Keratinocyte (primary cell): ENCODE data around the gene HOXD4. TPM values are rescaled to one million over a fixed set of nuclear protein-coding genes. Genes with fewer than 3 reads are reported as not detected.

Experiments
- DNase-seq: peaks from one replicate; pipeline ENCODE4 v3.0.0-alpha.2; 2011; ENCODE audit warnings: low read depth, missing footprints, low spot score
- FAIRE-seq: peaks from 2 replicates; lab custom pipeline; 2011; peaks lifted over from hg19 to GRCh38; lab: Jason Lieb, UNC
- H2AFZ ChIP-seq: 2 replicates; pipeline ENCODE4 v1.6.0; 2012; ENCODE audit warnings: low read length, control low read depth, inconsistent platforms; ENCODE audit not compliant: control insufficient read depth
- H3K27ac ChIP-seq: 2 replicates; pipeline ENCODE4 v1.5.1; 2011; ENCODE audit warnings: low read length; ENCODE audit not compliant: control insufficient read depth, insufficient read depth
- H3K27me3 ChIP-seq: 3 replicates; pipeline ENCODE4 v1.6.0; 2011; ENCODE audit warnings: low read length; ENCODE audit not compliant: control insufficient read depth, insufficient read depth; ENCODE audit errors: extremely low read depth
- H3K36me3 ChIP-seq, 2 experiments: 2 replicates in 1 of 2; 3 replicates in 1 of 2; pipeline ENCODE4 v1.5.1; 2011; ENCODE audit warnings: low read length in 2 of 2, mild to moderate bottlenecking in 1 of 2; ENCODE audit not compliant: control insufficient read depth in 2 of 2, insufficient read depth in 2 of 2; ENCODE audit errors: extremely low read depth in 1 of 2
- H3K4me1 ChIP-seq: 3 replicates; pipeline ENCODE4 v1.5.1; 2011; ENCODE audit warnings: low read length; ENCODE audit not compliant: control insufficient read depth, insufficient read depth; ENCODE audit errors: extremely low read depth
- H3K4me2 ChIP-seq: 3 replicates; pipeline ENCODE4 v1.6.0; 2011; ENCODE audit warnings: low read depth, low read length; ENCODE audit not compliant: control insufficient read depth, insufficient read depth; ENCODE audit errors: extremely low read depth
- H3K4me3 ChIP-seq, 3 experiments: fragments of 200-600 bp in 1 of 3; sonication (generic) in 1 of 3; 2 replicates in 2 of 3; 3 replicates in 1 of 3; pipeline ENCODE4 v1.5.1; 2011 to 2016; ENCODE audit warnings: low read length in 3 of 3, mild to moderate bottlenecking in 3 of 3, control low read depth in 2 of 3, inconsistent platforms in 1 of 3, low read depth in 1 of 3, mixed read lengths in 1 of 3, mixed run types in 1 of 3, moderate library complexity in 1 of 3; ENCODE audit not compliant: control insufficient read depth in 2 of 3, insufficient read depth in 2 of 3; ENCODE audit errors: extremely low read depth in 1 of 3
- H3K79me2 ChIP-seq: 2 replicates; pipeline ENCODE4 v1.6.0; 2012; ENCODE audit warnings: low read length; ENCODE audit not compliant: control insufficient read depth, insufficient read depth
- H3K9ac ChIP-seq: 3 replicates; pipeline ENCODE4 v1.6.0; 2011; ENCODE audit warnings: low read length; ENCODE audit not compliant: control insufficient read depth, insufficient read depth; ENCODE audit errors: extremely low read depth
- H3K9me1 ChIP-seq: 3 replicates; pipeline ENCODE4 v1.6.0; 2011; ENCODE audit warnings: low read length; ENCODE audit not compliant: control insufficient read depth, insufficient read depth; ENCODE audit errors: extremely low read depth
- H3K9me3 ChIP-seq: 2 replicates; pipeline ENCODE4 v1.5.1; 2012; ENCODE audit warnings: low read depth, low read length; ENCODE audit not compliant: control insufficient read depth
- H4K20me1 ChIP-seq: 3 replicates; pipeline ENCODE4 v1.6.0; 2011; ENCODE audit warnings: low read length; ENCODE audit not compliant: control insufficient read depth, insufficient read depth; ENCODE audit errors: extremely low read depth
- EZH2 ChIP-seq: IDR thresholded peaks from one replicate; pipeline ENCODE4 v1.6.1; 2012; ENCODE audit warnings: inconsistent platforms, mild to moderate bottlenecking, low read length, moderate library complexity
- dilution Hi-C: fragments of 300-500 bp; cut with MboI; formaldehyde crosslinking; loops from one replicate; pipeline ENCODE4 v1.7.0; 2020; ENCODE audit warnings: low sequenced_read_pairs; ENCODE audit not compliant: extremely low pct_ligation_motif_present
- polyA plus RNA-seq, 5 experiments: library from polyadenylated mRNA; depleted of rRNA in 3 of 5; stranded (reverse) in 3 of 5; stranded (forward) in 1 of 5; unstranded in 1 of 5; fragments of >200 nt; gene quantifications; 1 replicate in 1 of 5; 2 replicates in 3 of 5; 3 replicates in 1 of 5; pipeline versions ENCODE4 v1.2.1 to v1.2.3, GENCODE V29; 2011 to 2012; ENCODE audit warnings: missing spikeins in 2 of 5, low read depth in 1 of 5, low replicate concordance in 1 of 5
- TF ChIP-seq, protein P1 (sequence below), 3 experiments: IDR thresholded peaks in 1 of 3; conservative IDR thresholded peaks in 1 of 3; optimal IDR thresholded peaks in 1 of 3; 2 replicates in 2 of 3; 3 replicates in 1 of 3; pipeline versions ENCODE3 to v1.5.1; 2011; ENCODE audit warnings: low read length in 3 of 3, mild to moderate bottlenecking in 3 of 3, moderate library complexity in 2 of 3, control low read depth in 1 of 3, inconsistent platforms in 1 of 3; ENCODE audit not compliant: insufficient read depth in 2 of 3; ENCODE audit errors: extremely low read depth in 1 of 3

The HOXD4 gene
- polyA plus RNA-seq, 1 donor (not counting 4 experiments of a cell fraction or from before 2014, with no cell fraction given): not detected

DNA sequence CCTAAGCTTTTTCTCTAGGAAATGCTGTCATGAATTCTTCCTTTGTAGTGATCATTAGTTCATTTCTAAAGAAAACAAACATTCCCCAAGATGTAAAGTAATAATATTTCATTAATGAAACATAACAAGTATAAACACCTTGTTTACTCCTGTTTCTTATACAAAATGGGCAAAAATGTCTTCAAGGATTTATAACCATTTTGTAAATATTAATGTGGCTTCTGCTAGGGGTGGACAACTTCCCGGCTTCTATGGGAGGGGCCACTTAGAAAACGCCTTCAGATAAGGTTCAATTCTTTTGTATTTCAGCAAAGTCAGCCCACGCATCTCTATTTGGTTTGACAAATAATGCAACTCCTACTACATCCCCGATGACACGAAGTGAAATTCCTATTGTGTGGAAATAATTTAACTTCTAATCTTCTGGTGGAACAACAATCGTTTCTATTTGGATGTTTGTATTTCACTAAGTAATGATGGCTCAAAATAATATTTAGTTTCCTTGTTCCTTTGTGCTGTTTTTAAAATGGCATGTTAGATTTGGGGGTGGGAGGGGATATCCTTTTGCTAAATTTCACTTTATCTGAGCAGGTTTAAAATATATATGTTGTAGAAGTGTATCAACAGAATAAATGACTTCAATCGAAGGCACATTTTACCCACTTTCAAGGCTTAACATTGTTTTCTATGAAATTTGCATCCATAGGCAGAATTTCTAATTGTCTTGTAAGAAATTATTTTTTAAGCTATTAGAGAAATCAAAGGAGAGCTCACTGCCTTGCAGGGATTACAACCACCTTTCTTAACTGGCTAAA is 22.4 kb downstream of the HOXD4 start:
- dilution Hi-C loops: loop anchor here (25.0 kb wide), 1 partner anchor 464 kb away; no protein-coding TSS in a partner anchor
- peaks cover 5% of the 10 kb centered on the region for H3K9me3 ChIP-seq
- H3K4me2 ChIP-seq: no peak overlapping the region
- H4K20me1 ChIP-seq: peaks cover 2% of the 10 kb centered on the region
- H3K27me3 ChIP-seq: peaks cover 87% of the 10 kb centered on the region
- no peak for FAIRE-seq
- no peaks in the 10 kb centered on the region for H3K79me2 ChIP-seq
- H3K27ac ChIP-seq: no peak overlapping the region
- no peak overlapping the region for H3K9ac ChIP-seq
- TF ChIP-seq EZH2: peak; percentile 69
- TF ChIP-seq, protein P1, sequence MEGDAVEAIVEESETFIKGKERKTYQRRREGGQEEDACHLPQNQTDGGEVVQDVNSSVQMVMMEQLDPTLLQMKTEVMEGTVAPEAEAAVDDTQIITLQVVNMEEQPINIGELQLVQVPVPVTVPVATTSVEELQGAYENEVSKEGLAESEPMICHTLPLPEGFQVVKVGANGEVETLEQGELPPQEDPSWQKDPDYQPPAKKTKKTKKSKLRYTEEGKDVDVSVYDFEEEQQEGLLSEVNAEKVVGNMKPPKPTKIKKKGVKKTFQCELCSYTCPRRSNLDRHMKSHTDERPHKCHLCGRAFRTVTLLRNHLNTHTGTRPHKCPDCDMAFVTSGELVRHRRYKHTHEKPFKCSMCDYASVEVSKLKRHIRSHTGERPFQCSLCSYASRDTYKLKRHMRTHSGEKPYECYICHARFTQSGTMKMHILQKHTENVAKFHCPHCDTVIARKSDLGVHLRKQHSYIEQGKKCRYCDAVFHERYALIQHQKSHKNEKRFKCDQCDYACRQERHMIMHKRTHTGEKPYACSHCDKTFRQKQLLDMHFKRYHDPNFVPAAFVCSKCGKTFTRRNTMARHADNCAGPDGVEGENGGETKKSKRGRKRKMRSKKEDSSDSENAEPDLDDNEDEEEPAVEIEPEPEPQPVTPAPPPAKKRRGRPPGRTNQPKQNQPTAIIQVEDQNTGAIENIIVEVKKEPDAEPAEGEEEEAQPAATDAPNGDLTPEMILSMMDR (optimal IDR thresholded peaks at IDR 0.05 in 1 of 3, IDR thresholded peaks at IDR 0.05 in 1 of 3, conservative IDR thresholded peaks at IDR 0.05 in 1 of 3; ENCODE audit: extremely low read depth in 1 of 3, insufficient read depth in 2 of 3, low read length in 3 of 3): no peak
- H3K4me3 ChIP-seq: no peak overlapping the region
- DNase-seq: no peak
- peaks cover 4% of the 10 kb centered on the region for H3K4me1 ChIP-seq
- H3K9me1 ChIP-seq: no peaks in the 10 kb centered on the region
- no peaks in the 10 kb centered on the region for H3K36me3 ChIP-seq
- H2AFZ ChIP-seq: no peak overlapping the region

DNA sequence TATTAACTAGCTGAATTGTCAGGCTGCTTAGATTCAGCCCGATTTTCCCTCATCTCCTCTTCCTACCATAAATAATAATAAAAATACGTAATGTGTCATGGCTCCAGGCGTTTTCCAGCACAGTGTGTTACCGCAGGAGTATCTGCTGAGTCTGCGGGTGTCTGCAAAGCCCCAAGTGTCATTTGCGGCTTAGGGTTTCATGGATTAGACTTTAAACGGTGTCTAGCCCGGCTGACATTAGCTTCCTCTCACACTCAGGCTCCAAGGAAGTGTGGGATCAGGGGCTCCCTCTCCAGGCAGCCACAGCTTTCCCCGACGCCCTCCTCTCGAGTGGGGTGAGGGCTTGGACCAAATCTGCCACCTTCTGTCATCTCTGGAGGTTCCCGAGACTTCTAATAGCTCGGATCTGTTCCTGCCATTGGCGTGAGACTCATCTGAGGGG is 23.1 kb downstream of the HOXD4 start:
- Histone ChIP-seq H3K9me3 (peaks cover 5% of the 10 kb centered on the region), H3K27me3 (peaks cover 93% of the 10 kb centered on the region), H3K79me2 (no peaks in the 10 kb centered on the region), H3K4me3 (no peak overlapping the region), H4K20me1 (peaks cover 2% of the 10 kb centered on the region), H3K36me3 (no peaks in the 10 kb centered on the region), H3K9me1 (no peaks in the 10 kb centered on the region), H3K4me1 (peaks cover 4% of the 10 kb centered on the region), H2AFZ (no peak overlapping the region), H3K27ac (no peak overlapping the region), H3K9ac (no peak overlapping the region), H3K4me2 (no peak overlapping the region)
- FAIRE-seq (no peak), DNase-seq (no peak)
- TF ChIP-seq, protein P1 (optimal IDR thresholded peaks at IDR 0.05 in 1 of 3, IDR thresholded peaks at IDR 0.05 in 1 of 3, conservative IDR thresholded peaks at IDR 0.05 in 1 of 3; ENCODE audit: extremely low read depth in 1 of 3, insufficient read depth in 2 of 3, low read length in 3 of 3): no peak
- TF ChIP-seq EZH2: peak; percentile 64
- dilution Hi-C loops: loop anchor here (25.0 kb wide), 1 partner anchor 463 kb away; no protein-coding TSS in a partner anchor
